ENCODE results near the gene DIAPH1.

The DIAPH1 gene

GRCh38 chr5:141560725-141561483 is 57.9 kb downstream of the DIAPH1 start:
- no peak for DNase-seq (ENCODE audit: low read depth)

- DNase-seq (ENCODE audit: low read depth) = no peak
Observed at GRCh38 chr5:141560151-141560550, 58.6 kb downstream of the DIAPH1 start.

DNA sequence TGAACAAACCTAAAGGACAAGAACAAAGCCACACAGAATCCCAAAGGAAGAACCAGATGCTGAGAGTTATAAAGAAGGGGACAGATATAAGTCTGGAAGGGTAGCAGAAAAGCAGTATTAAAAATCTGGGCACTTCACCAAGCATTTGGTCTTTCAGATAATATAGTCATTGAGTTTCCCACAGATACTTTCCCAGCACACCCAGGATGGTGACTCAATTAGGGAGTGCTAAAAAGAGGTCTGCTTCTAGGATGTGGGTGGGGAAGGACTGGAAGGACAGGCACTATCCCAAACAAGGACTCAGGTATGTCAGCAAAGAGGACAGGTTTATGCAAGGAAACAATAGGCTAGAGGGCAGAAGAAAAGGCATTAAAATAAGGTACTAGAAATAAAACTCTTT is 59.3 kb downstream of the DIAPH1 start:
- DNase-seq (ENCODE audit: low read depth) = no peak

GRCh38 chr5:141558150-141558549 is 60.6 kb downstream of the DIAPH1 start:
- DNase-seq (ENCODE audit: low read depth) = no peak

DNA sequence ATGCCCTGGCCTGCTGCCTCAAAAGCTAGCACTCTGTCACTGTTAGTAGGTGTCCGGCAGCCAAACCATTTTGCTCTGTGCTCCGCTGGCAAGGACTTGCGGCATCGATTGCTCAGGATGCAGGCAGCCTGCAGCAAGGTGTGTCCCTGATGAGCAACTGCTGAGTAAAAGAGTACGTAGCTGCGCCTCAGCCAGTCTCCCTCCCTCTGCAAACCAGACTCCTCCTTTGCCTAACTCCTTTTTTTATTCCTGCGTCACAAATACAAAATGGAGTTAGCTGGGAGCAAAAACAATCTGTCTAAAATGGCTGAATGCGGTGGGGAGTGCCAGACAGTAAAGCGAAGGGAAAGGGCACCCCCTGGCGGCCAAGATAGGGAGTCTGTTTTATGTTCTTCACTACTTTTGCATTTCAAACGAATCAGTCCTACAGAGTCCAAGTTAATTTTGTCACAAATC is 61.1 kb downstream of the DIAPH1 start:
- DNase-seq (ENCODE audit: low read depth) = peak; percentile 71

DNA sequence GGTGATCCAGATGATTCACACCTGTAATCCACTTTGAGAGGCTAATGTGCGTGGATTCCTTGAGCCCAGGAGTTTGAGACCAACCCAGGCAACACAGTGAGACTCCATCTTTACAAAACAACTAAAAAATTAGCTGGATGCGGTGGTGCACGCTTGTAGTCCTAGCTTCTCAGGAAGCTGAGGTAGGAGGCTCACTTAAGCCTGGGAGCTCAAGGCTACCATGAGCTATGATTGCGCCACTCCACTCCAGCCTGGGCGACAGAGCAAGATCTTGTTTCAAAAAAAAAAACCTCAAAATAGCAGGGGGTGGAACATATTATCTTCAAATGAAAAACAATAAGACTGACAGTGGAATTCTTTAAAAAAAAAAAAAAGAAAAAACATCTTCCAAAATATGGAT is 70.9 kb downstream of the DIAPH1 start:
- DNase-seq (ENCODE audit: low read depth) = no peak

DNA sequence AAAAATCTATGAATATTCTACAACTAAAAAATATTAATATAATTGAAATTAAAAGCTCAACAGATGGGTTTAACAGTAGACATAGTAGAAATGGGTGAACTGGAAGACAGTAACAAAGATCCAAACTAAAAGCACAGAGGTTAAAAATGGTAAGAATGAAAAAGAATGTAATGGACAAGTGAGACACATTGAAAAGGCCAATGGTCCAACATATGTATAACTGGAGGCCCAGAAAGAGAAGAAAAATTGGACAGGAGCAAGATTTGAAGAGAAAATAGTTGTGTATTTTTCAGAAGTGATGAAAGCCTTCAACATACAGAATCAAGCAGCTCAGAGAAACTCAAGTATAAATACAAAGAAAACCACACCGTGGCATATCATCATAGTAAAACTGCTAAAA is 71.3 kb downstream of the DIAPH1 start:
- no peak for DNase-seq (ENCODE audit: low read depth)

GRCh38 chr5:141543053-141543452 is 75.7 kb downstream of the DIAPH1 start:
- no peak for DNase-seq (ENCODE audit: low read depth)

GRCh38 chr5:141534492-141535213 is 84.1 kb downstream of the DIAPH1 start:
- no peak for DNase-seq (ENCODE audit: low read depth)

DNA sequence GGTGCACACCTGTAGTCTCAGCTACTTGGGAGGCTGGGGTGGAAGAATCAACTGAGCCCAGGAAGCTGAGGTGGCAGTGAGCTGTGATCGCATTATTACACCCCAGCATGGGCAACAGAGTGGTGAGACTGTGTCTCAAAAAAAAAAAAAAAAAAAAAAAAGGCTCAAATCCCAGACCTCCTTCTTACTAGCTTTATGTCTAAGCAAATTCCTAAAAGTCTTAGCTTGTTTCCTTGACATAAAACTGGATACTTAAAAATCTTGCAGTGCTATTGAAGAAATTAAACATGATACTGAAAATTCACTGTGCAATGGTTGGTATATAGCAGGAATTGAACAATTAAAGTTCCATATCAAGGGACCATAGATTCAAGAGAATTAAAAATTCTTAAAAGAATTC is 84.9 kb downstream of the DIAPH1 start:
- DNase-seq (ENCODE audit: low read depth) = no peak

- no peak for DNase-seq (ENCODE audit: low read depth)
Observed at GRCh38 chr5:141532726-141533125, 86.1 kb downstream of the DIAPH1 start.

- DNase-seq (ENCODE audit: low read depth) = no peak
Observed at GRCh38 chr5:141529873-141530272, 88.9 kb downstream of the DIAPH1 start.

DNA sequence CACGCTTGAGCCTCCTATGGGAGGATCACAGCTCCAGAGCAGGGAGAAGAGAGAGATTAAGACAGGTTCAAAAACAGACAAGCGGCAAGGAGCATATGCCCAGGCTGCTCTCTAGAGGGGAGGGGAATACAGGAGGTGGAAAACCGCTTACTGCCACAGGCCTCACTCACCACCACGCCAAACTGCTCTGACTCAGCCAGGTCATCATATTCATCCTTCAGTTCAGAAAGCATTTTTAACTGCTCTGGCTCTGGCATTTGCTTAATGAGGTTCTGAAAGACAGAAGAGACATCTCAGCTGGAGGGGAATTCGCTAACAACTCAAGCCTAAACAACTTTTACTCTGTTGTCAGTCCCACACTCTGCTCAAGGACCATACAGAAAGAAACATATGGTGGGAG is 89.8 kb downstream of the DIAPH1 start:
- no peak for DNase-seq (ENCODE audit: low read depth)

DNA sequence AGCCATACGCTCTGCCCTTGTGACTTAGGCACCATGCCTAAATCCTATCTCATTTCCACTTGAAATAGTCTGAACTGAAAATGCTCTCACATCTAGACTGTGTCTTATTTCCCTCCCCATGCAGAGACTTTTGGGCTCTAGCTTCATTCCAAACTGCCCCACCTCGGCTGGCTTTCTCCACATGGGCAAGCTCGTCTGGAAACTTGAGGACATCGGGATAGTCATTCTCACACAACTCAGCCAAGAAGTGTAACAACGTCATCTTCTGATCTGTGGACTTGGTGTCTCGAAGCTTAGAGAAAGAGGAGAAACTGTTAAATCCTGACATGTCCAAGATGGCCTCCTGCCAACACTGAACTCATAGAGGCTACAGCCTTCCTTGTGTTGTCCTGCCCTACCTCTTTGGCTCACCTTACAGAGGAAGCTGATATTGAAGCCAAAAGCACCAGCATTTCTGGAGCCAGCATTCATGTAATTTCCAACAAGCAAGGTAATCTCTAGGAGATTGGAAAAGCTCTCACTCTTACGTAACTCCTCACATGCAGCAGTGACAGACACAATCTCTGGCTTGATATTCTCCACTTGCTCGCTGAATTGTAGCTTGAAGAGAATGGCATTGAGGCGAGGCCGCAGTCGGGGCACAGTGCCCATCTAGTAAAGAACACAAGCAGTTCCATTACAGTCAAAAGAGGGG is 90.4 kb downstream of the DIAPH1 start:
- DNase-seq (ENCODE audit: low read depth) = no peak

DNA sequence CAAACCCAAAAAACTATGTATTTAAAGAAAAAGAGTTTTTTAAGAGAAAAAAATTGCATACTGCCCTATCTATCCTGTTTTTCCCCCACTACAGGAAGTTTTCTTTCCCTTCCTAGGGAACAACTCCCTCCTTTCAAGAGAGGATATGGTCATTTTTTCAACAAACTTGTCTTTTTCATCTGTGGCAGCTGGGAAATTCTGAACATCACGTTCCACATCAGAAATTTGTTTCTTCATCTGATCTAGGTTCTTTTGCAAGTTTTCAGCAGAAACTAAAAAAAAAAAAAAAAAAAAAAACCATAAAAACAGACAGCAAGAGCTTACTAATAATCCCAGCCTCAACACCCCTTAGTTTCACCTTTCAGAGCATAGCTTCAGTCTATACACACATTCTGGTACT is 91.4 kb downstream of the DIAPH1 start:
- DNase-seq (ENCODE audit: low read depth) = no peak

DNA sequence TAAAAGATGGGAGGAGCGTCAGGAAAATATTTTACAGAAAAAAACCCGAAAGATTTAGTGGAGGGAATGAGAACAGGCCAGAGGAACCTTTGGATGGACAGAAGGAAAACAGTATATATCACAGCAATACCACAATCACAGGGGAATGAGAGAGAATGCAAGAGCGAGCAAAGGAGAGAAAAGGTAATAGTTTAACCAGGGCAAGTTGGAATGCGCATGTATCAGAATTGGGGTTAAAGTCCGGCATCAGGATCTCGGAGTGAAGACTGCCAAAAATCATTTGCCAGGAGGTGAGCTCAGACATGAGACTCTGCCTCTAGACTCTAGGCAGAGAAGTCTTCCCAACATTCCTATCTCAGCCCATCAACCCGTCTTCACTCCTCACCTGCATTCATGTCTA is 93.1 kb downstream of the DIAPH1 start:
- no peak for DNase-seq (ENCODE audit: low read depth)

DNA sequence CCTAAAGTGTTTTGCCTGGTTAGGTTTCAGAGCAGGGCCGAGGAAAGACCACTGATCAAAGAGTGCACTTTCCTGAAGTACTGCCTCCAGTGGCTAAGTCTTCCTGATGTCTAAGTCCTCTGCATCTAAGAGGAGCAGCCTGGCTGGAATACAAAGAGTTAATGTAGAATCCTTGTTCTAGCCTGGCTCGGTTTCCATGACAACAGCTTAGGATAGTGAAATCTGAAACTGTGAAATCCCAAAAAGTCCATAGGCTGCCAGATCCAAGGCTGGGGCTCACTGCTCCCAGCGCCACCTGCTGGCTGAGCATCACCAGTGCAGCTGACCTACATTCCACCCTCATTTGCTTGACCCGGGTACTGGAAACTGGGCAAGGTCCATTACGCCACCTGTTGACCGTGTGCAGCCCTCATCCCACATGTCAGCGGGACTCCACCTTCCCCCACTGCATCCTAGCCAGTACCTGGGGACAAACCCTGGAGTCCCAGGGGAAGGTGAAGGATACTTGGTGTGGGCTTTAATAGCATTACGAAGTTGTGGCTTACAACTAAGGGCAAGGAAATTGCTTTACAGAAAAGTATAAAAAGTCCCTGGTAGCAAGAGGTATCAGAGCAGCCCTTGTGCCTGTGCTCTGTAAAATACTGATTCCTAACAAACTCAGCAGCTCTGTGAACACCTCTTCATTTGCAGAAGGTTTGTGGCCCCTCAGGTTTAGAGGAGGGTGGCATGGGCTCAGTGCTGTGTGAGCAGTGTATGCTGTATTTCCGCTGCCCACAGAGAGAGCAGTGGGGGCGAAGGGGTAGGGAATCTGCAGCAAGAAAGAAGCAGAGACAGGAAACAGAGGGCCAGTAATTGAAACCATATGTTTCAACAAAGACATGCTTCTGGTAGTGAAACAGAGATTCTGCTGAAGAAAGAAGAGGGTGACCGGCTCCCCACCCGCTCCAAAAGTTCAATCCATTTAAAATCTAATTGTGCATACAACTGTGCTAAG is 93.9 kb downstream of the DIAPH1 start:
- peak; percentile 20 for DNase-seq (ENCODE audit: low read depth)

GRCh38 chr5:141523991-141524390 is 94.8 kb downstream of the DIAPH1 start:
- no peak for DNase-seq (ENCODE audit: low read depth)

- DNase-seq (ENCODE audit: low read depth) = no peak
Observed at GRCh38 chr5:141522301-141522700, 96.5 kb downstream of the DIAPH1 start.

DNA sequence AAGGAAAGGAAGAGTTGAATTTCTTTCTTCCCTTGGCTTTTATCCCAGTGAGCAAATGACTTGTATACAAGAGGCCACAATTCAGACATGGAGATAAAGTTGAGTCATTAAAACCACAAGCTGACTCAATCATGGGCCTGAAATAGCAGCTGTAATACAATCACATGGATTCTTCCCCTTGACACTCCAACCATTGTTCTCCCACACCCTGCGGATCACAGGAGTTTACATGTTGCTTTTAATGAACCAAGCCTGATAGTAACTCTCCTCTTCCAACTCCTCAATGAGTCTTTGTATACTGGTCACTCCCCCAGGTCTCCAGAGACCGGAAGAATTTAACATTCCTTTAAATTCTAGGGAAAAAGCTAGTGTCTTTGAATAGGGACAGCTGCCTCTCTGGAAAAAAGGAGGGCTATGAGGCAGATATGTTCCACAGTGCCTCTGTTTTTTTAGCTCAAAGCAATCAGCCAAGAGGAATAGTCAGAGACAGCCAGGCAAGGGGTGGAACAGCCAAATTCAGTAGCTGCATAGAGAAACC is 97.5 kb downstream of the DIAPH1 start:
- no peak for DNase-seq (ENCODE audit: low read depth)
